IPS-NIHi11 (cell line): ENCODE measurements around the gene HSPG2.
"Not testable (repeated sequence)": the region's sequence is repeated elsewhere in the genome, so short reads cannot be mapped to it uniquely, and the experiment has no call there.

Experiments used
- DNase-seq: peaks from one replicate; pipeline ENCODE4 v3.0.0; 2012; ENCODE audit warnings: mixed read lengths, low spot score

HSPG2 gene

GRCh38 chr1:21955501-21956281 lies 18.6 kb upstream of the HSPG2 start:
- DNase-seq: no peak

GRCh38 chr1:21955058-21955457 lies 17.9 kb upstream of the HSPG2 start:
- no peak for DNase-seq

GRCh38 chr1:21952786-21953520 lies 15.8 kb upstream of the HSPG2 start:
- no peak for DNase-seq

GRCh38 chr1:21951226-21951870 lies 14.2 kb upstream of the HSPG2 start:
- no peak for DNase-seq

- DNase-seq: no peak
Observed at GRCh38 chr1:21950734-21951133, 13.6 kb upstream of the HSPG2 start.

- DNase-seq: no peak
Observed at GRCh38 chr1:21946836-21947587, 9.9 kb upstream of the HSPG2 start.

- DNase-seq: no peak
Observed at GRCh38 chr1:21944733-21945073, 7.6 kb upstream of the HSPG2 start.

GRCh38 chr1:21942959-21943640 lies 6.0 kb upstream of the HSPG2 start:
- DNase-seq: not testable (repeated sequence)

- no peak for DNase-seq
Observed at GRCh38 chr1:21942464-21942863, 5.4 kb upstream of the HSPG2 start.

GRCh38 chr1:21941370-21941769 lies 4.3 kb upstream of the HSPG2 start:
- DNase-seq: no peak

- no peak for DNase-seq
Observed at GRCh38 chr1:21940492-21940891, 3.4 kb upstream of the HSPG2 start.

- DNase-seq: no peak
Observed at GRCh38 chr1:21939650-21940374, 2.7 kb upstream of the HSPG2 start.

- DNase-seq: no peak
Observed at GRCh38 chr1:21938732-21939538, 1.8 kb upstream of the HSPG2 start.

GRCh38 chr1:21937372-21938121 lies 437 bp upstream of the HSPG2 start:
- peak; percentile 93 for DNase-seq

GRCh38 chr1:21936366-21937031 lies 611 bp downstream of the HSPG2 start:
- no peak for DNase-seq

GRCh38 chr1:21935891-21936365 lies 1.2 kb downstream of the HSPG2 start:
- no peak for DNase-seq

GRCh38 chr1:21935393-21935804 lies 1.7 kb downstream of the HSPG2 start:
- DNase-seq: no peak

GRCh38 chr1:21933397-21934248 lies 3.5 kb downstream of the HSPG2 start:
- peak; percentile 68 for DNase-seq
